Measurements from ENCODE around the gene ZNF362. TPM values are rescaled to one million over a fixed set of nuclear protein-coding genes. Genes with fewer than 3 reads are reported as not detected.

The ZNF362 gene
- total RNA-seq, 1 donor from 2014 or later: 85.0 TPM

DNA sequence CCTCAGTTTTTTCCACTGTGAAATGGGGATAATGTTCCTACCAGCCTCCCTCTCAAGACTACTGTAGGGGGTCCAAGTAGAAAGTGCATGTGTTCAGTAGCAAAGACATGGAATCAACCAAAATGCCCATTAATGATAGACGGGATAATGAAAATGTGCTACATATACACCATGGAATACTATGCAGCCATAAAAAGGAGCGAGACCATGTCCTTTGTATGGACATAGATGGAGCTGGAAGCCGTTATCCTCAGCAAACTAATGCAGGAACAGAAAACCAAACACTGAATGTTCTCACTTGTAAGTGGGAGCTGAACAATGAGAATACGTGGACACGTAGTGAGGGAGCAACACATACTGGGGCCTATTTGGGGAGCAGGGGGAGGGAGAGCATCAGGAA, 6.1 kb upstream of the ZNF362 start:
- no peak overlapping the region for H3K27ac Mint-ChIP-seq (ENCODE audit: unreplicated experiment)
- no peaks in the 10 kb centered on the region for H3K36me3 Mint-ChIP-seq (ENCODE audit: low read depth)
- H3K27me3 Mint-ChIP-seq (ENCODE audit: low read depth): no peaks in the 10 kb centered on the region
- DNase-seq (ENCODE audit: low spot score): no peak
- H3K4me3 Mint-ChIP-seq (ENCODE audit: unreplicated experiment): no peak overlapping the region
- peaks cover 6% of the 10 kb centered on the region for H3K4me1 Mint-ChIP-seq (ENCODE audit: low read depth)
- no peaks in the 10 kb centered on the region for H3K9me3 Mint-ChIP-seq (ENCODE audit: low read depth)
- TF ChIP-seq, protein P1, sequence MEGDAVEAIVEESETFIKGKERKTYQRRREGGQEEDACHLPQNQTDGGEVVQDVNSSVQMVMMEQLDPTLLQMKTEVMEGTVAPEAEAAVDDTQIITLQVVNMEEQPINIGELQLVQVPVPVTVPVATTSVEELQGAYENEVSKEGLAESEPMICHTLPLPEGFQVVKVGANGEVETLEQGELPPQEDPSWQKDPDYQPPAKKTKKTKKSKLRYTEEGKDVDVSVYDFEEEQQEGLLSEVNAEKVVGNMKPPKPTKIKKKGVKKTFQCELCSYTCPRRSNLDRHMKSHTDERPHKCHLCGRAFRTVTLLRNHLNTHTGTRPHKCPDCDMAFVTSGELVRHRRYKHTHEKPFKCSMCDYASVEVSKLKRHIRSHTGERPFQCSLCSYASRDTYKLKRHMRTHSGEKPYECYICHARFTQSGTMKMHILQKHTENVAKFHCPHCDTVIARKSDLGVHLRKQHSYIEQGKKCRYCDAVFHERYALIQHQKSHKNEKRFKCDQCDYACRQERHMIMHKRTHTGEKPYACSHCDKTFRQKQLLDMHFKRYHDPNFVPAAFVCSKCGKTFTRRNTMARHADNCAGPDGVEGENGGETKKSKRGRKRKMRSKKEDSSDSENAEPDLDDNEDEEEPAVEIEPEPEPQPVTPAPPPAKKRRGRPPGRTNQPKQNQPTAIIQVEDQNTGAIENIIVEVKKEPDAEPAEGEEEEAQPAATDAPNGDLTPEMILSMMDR (IDR thresholded peaks at IDR 0.05): no peak

DNA sequence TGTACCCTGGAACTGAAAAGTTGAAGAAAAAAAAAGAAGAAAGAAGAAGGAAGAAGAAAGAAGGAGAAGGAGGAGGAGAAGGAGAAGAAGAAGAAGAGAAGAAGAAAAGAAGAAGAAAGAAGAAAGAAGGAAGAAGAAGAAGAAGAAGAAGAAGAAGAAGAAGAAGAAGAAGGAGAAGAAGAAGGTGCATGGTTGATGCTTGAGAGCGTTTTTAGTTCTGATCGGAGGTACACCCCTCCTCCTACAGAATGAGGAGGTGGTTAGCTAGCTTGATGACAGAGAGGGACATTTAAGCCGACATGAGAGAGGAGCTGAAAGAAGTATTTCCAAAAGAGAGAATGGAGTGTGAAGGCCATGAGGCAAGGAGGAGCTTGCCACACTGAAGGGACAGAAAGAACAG, 5.6 kb upstream of the ZNF362 start:
- Mint-ChIP-seq H3K4me3 (ENCODE audit: unreplicated experiment) (no peak overlapping the region), H3K4me1 (ENCODE audit: low read depth) (peaks cover 6% of the 10 kb centered on the region), H3K27ac (ENCODE audit: unreplicated experiment) (no peak overlapping the region), H3K27me3 (ENCODE audit: low read depth) (no peaks in the 10 kb centered on the region), H3K36me3 (ENCODE audit: low read depth) (no peaks in the 10 kb centered on the region), H3K9me3 (ENCODE audit: low read depth) (no peaks in the 10 kb centered on the region)
- no peak for DNase-seq (ENCODE audit: low spot score)
- TF ChIP-seq, protein P1 (IDR thresholded peaks at IDR 0.05): no peak

DNA sequence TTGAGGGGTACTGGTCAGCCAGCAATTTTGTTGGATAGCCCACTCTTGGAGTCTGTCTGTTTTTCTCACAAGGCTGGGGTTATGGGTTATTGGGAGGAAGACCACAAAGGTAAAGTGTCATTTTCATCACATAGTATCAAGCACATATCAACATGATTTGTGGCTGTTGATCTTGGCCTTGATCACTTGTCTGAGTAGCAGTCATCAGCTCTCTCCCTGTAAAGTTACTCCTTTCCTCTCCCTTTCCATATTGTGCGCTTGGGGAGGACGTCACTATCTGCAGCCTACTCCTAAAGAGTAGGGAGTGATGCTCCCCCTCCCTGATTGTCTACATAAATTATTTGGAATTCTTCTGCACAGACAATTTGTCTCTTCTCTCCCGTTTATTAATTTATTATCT, 1.8 kb upstream of the ZNF362 start:
- Mint-ChIP-seq H3K27ac (ENCODE audit: unreplicated experiment) (no peak overlapping the region), H3K9me3 (ENCODE audit: low read depth) (no peaks in the 10 kb centered on the region), H3K27me3 (ENCODE audit: low read depth) (no peaks in the 10 kb centered on the region), H3K36me3 (ENCODE audit: low read depth) (no peaks in the 10 kb centered on the region), H3K4me3 (ENCODE audit: unreplicated experiment) (no peak overlapping the region), H3K4me1 (ENCODE audit: low read depth) (peaks cover 17% of the 10 kb centered on the region)
- DNase-seq (ENCODE audit: low spot score): no peak
- TF ChIP-seq, protein P1 (IDR thresholded peaks at IDR 0.05): no peak

DNA sequence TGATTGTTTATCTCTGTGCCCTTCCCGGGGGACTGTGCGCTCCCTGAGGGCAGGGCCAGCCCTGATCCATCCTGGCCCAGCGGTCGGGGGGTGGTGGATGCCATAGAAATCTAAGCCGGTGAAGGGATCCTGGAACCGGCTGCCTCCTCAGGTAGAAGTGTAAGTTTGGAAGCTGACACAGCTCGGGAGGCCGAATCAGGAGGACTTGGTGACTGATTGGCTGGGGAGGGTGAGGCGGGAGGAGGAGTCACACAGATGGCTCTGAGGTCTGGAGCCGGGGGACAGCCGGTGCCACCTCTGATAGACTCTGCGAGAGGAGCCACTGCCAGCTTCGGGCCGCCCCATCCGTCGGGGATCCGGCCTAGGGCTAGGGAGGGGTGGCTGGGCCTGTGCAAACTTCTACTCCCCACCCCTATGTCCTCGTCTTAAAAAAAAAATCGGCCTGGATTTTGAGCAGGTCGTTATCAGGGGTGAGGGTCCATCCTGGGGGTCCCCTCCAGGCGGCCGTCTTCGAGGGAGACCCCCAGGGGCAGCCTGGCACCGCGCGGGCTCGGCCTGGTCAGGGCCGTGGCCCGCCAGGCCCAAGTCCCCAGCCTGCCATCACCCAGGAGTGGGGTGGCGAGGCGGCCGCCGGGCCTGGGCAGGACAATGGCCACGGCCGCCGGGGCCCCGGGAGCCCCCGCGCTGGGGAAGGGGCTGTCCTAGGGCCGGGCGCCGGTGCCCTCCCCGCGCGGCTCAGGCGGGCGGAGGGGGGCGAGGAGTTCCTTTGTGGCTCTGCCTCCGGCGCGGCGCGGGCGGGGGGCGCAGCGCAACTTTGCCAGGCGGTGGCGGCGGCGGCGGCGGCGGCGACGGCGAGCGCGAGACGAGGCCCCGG, 708 bp upstream of the ZNF362 start:
- no peaks in the 10 kb centered on the region for H3K9me3 Mint-ChIP-seq (ENCODE audit: low read depth)
- H3K4me3 Mint-ChIP-seq (ENCODE audit: unreplicated experiment): peak overlapping the region; percentile 55
- peaks cover 28% of the 10 kb centered on the region for H3K4me1 Mint-ChIP-seq (ENCODE audit: low read depth)
- H3K36me3 Mint-ChIP-seq (ENCODE audit: low read depth): no peaks in the 10 kb centered on the region
- TF ChIP-seq, protein P1 (IDR thresholded peaks at IDR 0.05): peak; percentile 6
- no peaks in the 10 kb centered on the region for H3K27me3 Mint-ChIP-seq (ENCODE audit: low read depth)
- DNase-seq (ENCODE audit: low spot score): no peak
- H3K27ac Mint-ChIP-seq (ENCODE audit: unreplicated experiment): peak overlapping the region; percentile 38

- TF ChIP-seq, protein P1 (IDR thresholded peaks at IDR 0.05): no peak
- Mint-ChIP-seq H3K36me3 (ENCODE audit: low read depth) (no peaks in the 10 kb centered on the region), H3K27me3 (ENCODE audit: low read depth) (no peaks in the 10 kb centered on the region), H3K4me3 (ENCODE audit: unreplicated experiment) (peak overlapping the region; percentile 37), H3K4me1 (ENCODE audit: low read depth) (peaks cover 33% of the 10 kb centered on the region), H3K9me3 (ENCODE audit: low read depth) (no peaks in the 10 kb centered on the region), H3K27ac (ENCODE audit: unreplicated experiment) (no peak overlapping the region)
- no peak for DNase-seq (ENCODE audit: low spot score)
Observed at GRCh38 chr1:33256221-33256470, 146 bp upstream of the ZNF362 start.
